ENCODE results near the gene ZNF580. TPM values are rescaled to one million over a fixed set of nuclear protein-coding genes. Genes with fewer than 3 reads are reported as not detected.

ZNF580 gene
- polyA plus RNA-seq, 12 donors, result 14.0 to 42.9 (median 18.9) TPM; not detected in 1

DNA sequence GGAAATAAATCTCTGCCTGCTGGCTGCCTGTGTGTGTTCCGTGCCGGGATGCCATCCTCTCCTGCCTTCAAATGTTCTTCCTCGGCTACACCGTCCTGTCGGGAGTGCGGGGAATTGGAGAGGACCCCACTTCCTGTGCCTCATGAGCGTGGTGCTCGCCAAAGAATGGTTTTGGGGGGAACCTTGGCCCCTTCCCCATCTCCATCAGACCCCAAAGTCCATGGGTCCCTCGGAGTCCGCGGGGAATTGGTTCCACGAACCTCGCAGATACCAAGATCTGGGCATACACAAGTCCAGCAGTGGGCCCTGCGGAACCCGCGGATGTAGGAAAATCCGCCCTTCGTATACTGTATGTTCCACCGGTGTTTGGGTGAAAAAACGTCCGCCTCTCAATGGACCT lies 37.7 kb upstream of the ZNF580 start:
- no peak for DNase-seq

DNA sequence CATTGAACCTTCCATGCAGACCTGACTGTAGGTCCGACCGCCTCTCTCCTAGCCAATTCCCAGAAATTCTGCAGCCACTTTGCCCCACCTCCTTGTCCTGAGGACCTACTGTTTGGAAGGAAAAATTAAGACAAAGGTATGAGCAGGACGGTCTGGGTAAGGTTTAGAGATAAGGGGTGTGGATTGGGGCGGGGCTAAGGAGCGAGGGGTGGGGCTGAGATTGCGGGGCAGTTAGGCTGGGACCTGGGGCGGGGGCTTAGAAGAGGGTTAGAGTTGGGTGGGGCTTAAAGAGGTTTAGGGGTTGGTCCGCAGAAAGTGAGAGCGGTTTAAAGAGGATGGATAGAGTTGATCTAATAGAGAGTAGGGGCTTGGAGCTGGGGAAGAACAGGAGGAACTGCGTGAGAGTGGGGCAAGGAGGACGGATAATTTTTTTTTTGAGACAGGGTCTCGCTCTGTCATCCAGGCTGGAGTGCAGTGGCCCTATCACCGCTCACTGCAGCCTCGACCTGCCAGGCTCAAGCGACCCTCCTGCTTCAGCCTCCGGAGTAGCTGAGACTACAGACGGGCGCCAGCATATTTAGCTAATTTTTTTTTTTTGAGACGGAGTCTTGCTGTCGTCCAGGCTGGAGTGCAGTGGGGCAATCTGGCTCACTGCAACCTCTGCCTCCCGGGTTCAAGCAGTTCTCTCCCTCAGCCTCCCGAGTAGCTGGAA lies 37.1 kb upstream of the ZNF580 start:
- no peak for DNase-seq

DNA sequence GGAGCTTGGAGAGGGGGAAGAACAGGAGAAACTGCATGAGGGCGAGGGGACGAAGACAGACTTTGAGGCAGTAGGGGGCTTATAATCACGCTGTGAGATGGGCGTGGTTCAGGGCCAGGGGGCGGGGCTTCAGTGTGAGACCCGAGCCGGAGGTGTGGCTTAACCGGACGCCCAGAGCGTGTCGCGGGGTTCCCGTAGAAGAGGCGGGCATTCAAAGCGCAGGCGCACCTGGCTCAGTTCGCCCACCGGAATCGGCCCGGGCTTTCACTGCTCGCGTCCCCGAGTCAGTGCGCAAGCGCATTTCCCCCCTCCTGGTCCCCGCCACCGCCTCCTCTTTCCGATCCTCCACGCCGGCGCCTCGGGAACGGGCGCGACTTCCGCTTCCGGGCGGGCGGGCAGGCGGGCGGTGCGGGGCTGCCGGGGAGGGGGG lies 35.6 kb upstream of the ZNF580 start:
- DNase-seq, result peak; percentile 97

DNA sequence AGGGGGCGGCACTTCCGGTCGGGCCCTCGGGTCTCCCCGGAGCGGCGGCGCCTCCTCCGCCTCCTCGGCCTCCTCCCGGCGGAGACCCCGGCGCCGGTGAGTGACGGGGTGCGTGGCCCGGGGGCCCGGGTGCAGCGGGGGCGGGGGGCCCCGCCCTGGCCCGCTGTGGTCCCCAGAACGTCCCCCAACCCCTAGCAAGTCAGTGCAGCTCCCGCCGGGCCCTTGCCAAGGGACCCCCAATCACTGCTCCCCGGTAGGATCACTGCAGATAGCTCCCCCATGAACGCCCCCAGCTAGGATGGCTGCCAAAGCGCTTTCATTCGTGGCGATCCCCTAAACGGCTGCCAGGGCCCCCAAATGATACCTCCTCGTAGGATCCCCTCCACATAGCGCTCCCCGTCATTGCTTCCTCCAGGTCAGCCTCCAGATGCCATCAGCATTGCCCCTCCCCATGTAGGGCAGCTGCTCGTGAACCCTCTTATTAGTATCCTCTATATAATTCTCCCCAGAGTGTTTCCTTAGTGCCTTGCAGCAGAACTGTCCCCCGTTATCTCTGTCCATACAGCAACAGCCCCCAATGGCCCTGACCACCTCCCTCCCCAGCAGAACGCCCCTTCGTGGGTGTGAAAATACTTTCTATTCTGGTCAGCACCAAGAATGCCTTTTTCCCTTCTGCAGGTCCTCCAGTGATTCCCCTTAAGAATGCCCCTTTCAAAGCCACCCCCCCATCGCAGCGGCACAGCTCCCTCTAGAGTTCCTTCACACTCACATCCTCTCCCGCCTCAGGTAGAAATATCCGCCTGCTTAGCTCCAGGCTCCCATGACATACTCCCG lies 34.9 kb upstream of the ZNF580 start, which contains the start of gene ZNF865:
Gene ZNF865, plus strand, starts transcription at position 11 of the 834 bp plus-strand sequence. CDS start 7,972 bp downstream, outside the sequence.
- DNase-seq, result peak; percentile 79

DNA sequence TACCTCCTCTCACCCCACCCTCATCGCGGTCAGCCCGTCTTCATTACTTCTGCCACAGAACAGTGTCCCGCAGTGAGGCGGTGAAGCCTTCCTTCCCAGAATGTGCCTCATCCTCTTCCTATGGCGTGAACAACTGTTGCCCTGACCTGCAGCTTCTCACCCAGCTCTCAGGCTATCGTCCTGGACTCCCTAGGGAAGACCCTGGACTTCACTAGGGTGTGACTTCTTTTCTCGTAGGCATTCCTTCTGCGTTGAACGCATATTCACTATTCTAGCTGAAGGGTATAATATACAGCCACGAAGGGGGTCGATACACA lies 34.4 kb upstream of the ZNF580 start:
- DNase-seq, result no peak

DNA sequence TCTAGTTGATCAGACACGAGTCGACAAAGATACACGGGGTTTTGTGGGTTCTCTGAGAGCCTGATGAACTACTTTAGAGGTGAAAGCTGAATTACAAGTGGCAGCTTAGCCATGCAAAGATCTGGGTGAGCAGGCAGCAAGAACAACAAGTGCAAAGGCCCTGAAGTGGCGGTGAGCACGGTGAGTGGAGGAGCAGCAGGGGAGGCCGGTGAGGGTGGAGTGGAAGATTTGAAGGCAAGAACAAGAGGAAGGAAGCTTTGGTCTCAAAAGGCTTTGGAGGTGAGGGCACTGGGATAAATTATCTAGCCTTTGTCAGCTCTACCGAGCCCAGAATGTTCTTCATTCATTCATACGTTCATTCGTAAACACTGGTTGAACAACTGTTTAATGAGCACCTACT lies 34.0 kb upstream of the ZNF580 start:
- DNase-seq, result no peak

DNA sequence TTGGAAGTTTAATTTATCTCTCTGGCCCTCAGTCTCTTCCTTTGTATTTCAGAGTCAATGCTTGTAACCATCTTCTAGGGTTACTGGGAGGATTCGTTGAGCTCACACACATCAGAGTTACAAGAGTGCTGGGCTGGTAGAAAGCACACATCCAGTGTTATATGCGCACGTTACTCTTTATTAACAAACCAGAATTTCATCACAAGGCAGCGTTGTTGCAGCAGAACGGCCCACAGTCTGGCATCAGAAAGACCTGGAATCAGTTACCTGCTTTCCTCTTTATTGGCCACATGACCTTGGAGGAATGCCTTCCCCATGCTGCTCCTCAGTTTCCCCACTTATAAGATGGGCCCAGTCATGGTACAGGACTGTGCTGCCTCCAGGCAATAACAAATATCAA lies 31.5 kb upstream of the ZNF580 start:
- DNase-seq, result no peak

DNA sequence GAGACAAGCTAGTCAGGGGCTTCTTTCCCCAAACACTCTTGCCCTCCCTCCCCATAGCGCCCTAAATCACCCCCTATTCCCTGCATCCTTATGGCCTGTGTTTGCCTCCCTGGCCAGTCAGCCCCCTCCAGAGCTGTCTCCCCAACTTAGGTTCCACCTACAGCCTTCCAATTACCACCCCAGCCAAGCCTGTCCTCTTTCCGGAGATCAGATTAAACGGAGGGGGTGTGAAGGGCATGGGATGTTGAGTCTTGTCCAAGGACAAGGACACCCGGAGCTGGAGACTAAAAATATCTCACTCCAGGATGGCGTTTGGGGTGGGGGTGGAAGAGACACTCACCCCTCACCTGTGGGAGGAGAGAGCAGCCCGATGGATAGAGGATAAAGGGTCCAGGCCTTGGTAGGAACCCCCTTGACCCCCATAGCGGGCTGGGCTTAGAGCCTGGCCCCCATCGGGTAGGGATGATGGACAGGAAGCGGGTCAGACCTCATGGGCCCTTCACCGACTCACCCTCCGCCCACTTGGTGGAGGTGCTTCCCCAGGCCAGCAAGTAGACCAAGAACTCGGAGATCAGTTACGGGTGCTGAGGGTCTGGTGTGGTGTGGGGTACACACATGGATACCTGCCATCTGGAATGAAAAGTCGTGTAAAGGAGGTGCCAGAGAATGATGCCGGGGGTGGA lies 29.4 kb upstream of the ZNF580 start:
- DNase-seq, result no peak

DNA sequence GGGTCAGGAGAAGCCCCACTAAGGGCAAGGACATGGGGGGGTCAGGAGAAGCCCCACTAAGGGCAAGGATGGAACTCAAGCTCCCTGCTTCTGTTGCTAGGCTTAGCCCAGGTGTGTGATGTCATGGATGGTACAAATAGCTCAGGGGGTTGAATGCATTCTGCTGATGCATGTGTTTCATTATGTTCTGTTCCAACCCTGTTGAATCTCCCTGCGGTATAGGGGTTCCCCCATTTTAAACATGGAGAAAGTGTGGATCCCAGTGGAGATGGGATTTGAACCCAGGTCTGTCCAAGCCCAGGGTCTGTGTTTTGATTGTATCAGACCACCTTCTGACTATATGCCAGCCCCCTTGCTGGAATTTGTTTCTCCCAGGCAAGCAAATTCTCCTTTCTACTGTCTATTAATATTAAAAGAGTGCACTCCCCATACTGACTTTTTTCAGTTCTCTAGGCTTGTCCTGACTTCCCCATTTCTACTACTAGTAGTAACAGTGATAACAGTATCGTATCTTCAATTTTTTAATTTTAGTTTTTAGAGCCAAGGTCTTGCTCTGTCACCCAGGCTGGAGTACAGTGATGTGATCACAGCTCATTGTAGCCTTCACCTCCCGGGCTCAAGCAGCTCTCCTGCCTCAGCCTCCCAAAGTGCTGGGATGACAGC lies 28.7 kb upstream of the ZNF580 start:
- no peak for DNase-seq

DNA sequence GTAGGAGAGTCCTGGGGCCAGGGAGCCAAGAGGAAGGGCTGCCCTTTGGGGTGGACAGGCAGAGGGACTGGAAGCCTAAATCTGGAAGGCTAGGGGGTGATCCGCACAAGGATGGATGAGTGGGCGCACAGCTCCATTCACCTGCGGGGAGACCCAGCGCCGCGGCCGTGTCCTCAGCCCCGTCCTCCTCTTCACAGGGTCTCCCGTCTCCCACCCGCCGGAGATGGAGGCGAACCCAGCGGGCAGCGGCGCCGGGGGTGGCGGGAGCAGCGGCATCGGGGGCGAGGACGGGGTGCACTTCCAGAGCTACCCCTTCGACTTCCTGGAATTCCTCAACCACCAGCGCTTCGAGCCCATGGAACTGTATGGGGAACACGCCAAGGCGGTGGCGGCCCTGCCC lies 27.4 kb upstream of the ZNF580 start:
- DNase-seq, result no peak

DNA sequence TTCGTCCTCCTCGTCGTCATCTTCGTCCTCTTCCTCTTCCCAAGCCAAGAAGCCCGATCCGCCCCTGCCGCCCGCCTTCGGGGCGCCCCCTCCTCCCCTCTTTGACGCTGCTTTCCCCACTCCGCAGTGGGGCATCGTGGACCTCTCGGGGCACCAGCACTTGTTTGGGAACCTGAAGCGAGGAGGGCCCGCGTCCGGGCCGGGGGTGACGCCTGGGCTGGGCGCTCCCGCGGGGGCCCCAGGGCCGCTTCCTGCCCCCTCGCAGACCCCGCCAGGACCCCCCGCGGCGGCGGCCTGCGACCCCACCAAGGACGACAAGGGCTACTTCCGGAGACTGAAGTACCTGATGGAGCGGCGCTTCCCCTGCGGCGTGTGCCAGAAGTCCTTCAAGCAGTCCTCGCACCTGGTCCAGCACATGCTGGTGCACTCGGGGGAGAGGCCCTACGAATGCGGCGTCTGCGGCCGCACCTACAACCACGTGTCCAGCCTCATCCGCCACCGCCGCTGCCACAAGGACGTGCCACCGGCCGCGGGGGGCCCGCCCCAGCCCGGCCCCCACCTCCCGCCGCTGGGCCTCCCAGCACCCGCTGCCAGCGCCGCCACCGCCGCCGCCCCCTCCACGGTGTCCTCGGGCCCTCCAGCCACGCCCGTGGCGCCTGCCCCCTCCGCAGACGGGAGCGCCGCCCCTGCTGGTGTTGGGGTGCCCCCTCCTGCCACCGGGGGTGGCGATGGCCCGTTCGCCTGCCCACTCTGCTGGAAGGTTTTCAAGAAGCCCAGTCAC lies 26.7 kb upstream of the ZNF580 start:
- no peak for DNase-seq

DNA sequence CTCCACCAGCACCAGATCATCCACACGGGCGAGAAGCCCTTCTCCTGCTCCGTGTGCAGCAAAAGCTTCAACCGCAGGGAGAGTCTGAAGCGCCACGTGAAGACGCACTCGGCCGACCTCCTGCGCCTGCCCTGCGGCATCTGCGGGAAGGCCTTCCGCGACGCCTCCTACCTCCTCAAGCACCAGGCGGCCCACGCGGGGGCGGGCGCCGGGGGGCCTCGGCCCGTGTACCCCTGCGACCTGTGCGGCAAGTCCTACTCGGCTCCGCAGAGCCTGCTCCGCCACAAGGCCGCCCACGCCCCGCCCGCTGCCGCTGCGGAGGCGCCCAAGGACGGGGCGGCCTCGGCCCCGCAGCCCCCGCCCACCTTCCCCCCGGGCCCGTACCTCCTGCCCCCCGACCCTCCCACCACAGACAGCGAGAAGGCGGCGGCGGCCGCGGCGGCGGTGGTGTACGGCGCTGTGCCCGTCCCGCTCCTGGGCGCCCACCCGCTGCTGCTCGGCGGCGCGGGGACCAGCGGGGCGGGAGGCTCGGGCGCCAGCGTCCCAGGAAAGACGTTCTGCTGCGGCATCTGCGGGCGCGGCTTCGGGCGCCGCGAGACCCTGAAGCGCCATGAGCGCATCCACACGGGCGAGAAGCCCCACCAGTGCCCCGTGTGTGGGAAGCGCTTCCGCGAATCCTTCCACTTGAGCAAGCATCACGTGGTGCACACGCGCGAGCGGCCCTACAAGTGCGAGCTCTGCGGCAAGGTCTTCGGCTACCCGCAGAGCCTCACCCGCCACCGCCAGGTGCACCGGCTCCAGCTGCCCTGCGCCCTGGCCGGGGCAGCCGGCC lies 25.9 kb upstream of the ZNF580 start:
- no peak for DNase-seq

DNA sequence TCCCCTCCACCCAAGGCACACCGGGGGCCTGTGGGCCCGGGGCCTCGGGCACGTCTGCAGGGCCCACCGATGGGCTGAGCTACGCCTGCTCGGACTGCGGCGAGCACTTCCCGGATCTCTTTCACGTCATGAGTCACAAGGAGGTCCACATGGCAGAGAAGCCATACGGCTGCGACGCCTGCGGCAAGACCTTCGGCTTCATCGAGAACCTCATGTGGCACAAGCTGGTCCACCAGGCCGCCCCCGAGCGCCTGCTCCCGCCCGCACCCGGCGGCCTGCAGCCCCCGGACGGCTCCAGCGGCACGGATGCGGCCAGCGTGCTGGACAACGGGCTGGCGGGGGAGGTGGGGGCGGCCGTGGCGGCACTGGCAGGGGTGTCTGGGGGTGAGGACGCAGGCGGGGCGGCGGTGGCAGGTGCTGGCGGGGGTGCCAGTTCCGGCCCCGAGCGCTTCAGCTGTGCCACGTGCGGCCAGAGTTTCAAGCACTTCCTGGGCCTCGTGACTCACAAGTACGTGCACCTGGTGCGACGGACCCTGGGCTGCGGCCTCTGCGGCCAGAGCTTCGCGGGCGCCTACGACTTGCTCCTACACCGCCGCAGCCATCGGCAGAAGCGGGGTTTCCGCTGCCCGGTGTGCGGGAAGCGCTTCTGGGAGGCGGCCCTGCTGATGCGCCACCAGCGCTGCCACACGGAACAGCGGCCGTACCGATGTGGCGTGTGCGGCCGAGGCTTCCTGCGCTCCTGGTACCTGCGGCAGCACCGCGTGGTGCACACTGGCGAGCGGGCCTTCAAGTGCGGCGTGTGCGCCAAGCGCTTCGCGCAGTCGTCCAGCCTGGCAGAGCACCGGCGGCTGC lies 25.0 kb upstream of the ZNF580 start:
- DNase-seq, result no peak

DNA sequence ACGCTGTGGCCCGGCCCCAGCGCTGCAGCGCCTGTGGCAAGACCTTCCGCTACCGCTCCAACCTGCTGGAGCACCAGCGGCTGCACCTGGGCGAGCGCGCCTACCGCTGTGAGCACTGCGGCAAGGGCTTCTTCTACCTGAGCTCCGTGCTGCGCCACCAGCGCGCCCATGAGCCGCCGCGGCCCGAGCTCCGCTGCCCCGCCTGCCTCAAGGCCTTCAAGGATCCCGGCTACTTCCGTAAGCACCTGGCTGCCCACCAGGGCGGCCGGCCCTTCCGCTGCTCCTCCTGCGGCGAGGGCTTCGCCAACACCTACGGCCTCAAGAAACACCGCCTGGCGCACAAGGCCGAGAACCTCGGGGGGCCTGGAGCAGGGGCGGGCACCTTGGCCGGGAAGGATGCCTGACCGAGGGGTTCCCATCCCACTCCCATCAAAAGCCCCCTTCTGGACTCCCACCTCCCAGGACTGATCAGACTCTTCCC lies 24.4 kb upstream of the ZNF580 start:
- DNase-seq, result no peak

DNA sequence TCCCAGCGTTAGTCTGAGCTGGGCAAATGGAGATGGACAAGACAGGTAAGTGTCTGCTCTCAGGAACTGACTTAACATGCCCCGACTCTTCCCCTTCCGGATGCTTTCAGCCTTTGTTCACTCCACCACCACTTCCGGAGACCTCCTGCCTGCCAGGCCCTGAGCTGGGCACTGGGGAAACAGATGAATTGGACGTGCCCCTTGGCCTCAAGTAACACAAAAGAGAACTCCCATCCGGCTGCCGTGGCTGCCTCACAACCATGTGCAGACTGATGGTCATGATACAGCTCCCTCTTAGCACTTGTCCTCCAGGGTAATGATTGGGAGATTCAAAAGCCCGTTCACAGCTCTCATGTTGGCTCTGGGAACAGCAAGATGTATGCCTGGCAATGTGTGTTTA lies 23.4 kb upstream of the ZNF580 start:
- no peak for DNase-seq

DNA sequence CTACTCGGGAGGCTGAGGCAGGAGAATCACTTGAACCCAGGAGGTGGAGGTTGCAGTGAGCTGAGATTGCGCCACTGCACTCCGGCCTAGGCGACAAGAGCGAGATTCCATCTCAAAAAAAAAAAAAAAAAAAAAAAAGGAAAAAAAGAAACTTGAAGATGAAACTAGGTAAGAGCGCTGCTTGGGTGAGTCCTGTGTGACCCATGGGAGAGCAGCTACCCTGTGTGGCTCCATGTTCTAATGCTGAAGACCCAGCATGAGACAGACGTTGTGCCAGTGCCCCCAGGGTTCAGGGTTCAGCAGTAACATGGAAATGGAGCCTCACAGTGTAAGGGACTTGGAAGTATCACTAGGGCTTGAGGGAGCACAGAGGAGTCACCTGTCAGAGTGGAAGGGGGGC lies 22.4 kb upstream of the ZNF580 start:
- no peak for DNase-seq

DNA sequence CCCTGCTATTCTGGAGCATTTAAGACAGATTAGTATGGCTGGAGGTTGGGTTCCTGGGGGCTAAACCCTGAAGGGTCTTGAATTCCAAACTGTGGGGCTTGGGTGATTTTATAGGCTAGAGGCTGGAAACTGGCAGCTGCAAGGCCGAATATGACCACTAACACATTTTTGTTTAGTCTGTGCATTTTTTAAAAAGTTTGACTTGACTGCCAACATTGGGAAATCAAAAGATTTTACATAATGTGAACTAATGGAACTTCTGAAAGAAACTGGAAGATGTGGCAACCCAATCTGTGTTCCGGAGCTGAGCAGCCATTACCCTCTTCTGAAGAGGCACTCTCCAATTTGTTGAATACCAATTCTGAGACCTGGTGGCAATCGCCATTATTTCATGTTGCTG lies 21.5 kb upstream of the ZNF580 start:
- DNase-seq, result no peak

DNA sequence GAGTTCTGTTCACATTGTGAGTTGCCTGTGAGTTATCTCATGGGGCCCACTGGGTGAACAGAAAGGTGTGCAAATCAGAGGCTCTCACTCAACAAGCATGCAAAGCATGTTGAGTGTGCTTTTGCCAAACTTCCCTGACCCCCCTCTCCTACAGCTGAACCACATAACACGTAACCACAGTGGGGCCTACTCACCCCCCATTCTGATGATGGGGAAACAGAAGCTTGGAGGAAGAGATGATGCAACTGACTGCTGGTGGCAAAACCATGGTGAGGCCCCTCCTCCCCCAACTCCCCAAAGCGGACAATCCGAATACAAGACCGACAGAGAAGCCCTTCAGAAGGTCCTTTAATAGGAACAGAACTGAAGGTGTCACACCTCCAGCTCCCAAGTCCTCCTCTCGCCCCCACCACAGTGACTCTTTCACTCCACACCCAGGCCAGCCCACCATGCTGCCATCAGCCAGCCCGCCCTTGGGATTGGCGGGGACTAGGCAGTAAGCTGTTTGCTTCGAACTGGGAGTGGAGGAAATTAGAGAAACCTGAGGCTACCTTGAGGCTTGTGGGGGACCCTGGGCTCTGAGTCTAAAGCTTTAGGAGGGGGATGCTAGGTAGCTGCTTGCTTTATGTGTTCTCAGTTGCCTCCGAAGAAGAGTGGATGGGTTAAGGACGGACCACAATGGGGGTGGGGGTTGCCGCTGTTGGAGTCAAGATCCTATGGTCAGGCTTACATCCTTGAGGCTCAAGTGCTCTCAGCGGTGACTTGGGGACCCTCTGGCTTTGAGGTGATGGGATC lies 20.2 kb upstream of the ZNF580 start:
- no peak for DNase-seq

Data from muscle of arm (tissue), 12 donors.